K562 (cell line): Measurements from ENCODE around the gene TMEM139. TPM values are rescaled to one million over a fixed set of nuclear protein-coding genes. Genes with fewer than 3 reads are reported as not detected.

Source experiments
- TEAD4 ChIP-seq, 2 experiments: sonication (generic) in 1 of 2; formaldehyde crosslinking in 1 of 2; IDR thresholded peaks; 2 replicates each; pipeline versions ENCODE4 v1.6.1 to v1.8.0; 2012 to 2022; ENCODE audit warnings: borderline replicate concordance in 1 of 2, inconsistent platforms in 1 of 2, low read length in 1 of 2, mild to moderate bottlenecking in 1 of 2, missing genetic modification reagents in 1 of 2
- ZNF407 ChIP-seq: fragments of 450-650 bp; IDR thresholded peaks from 2 replicates; pipeline ENCODE4 v1.6.1; 2016; ENCODE audit warnings: low read depth
- polyA plus RNA-seq, 8 experiments: library from polyadenylated mRNA; depleted of rRNA in 4 of 8; stranded (reverse) in 5 of 8; unstranded in 3 of 8; fragments of >200 nt; fragmentation: Nextera tagmentation in 2 of 8; fragmentation: Illumina TruSeq in 1 of 8; extraction: Ambion mirVana in 2 of 8; extraction: Trizol in 1 of 8; gene quantifications; 2 replicates each; pipeline versions ENCODE4 v1.2.1 to v1.2.3, GENCODE V29; 2011 to 2014; ENCODE audit warnings: inconsistent platforms in 1 of 8, missing spikeins in 1 of 8
- total RNA-seq, 7 experiments: library from RNA; depleted of rRNA in 6 of 7; stranded (reverse); fragments of >200 nt in 6 of 7; fragmentation: Illumina TruSeq in 2 of 7; extraction: Trizol in 2 of 7; gene quantifications; 2 replicates each; pipeline versions ENCODE4 v1.2.1 to v1.2.3, GENCODE V29; 2011 to 2021; ENCODE audit warnings: low replicate concordance in 1 of 7

Gene TMEM139
- total and polyA plus RNA-seq, 9 of the 15 experiments (the other 6 are each of a cell fraction or from before 2014, with no cell fraction given): 0.27 to 1.8 (median 0.79) TPM

- TF ChIP-seq ZNF407 (no peak), TEAD4 (IDR thresholded peaks at IDR 0.05; ENCODE audit: low read length) (no peak), TEAD4 (CRISPR knock-in tag; IDR thresholded peaks at IDR 0.05; ENCODE audit: borderline replicate concordance) (no peak)
Observed at GRCh38 chr7:143327903-143328302, 43.1 kb downstream of the TMEM139 start (continued).
